ELR (cell line): ENCODE results near the gene C15orf39.

Experiments
- DNase-seq: peaks from one replicate; pipeline ENCODE4 v3.0.0-alpha.2; 2015; ENCODE audit warnings: low read depth

C15orf39 gene

DNA sequence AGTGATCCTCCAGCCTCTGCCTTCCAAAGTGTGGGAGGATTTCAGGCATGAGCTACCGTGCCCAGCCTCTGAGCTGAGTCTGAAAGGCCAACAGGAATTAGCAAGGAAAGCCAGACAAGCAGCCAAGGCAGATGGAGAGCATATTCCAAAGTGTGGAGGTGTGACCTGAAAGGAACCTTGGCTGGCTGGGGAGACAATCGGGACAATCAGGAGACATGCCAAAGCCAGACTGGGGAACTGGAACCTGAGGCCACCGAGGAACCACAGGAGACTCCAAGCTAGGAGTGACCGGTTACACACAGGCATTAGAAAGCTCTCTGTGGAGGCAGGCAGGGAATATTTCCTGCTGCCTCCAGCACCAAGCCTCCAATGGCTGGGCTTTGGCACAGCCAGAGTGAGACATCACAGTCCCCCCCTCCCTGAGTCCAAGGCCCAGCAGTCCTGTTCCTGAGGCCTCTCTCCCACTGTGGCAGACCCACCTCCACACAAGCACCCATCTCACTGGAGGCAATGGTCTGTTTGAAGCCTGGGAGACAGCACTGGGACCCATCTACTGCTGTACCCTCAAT, 4.5 kb upstream of the C15orf39 start:
- no peak for DNase-seq

DNA sequence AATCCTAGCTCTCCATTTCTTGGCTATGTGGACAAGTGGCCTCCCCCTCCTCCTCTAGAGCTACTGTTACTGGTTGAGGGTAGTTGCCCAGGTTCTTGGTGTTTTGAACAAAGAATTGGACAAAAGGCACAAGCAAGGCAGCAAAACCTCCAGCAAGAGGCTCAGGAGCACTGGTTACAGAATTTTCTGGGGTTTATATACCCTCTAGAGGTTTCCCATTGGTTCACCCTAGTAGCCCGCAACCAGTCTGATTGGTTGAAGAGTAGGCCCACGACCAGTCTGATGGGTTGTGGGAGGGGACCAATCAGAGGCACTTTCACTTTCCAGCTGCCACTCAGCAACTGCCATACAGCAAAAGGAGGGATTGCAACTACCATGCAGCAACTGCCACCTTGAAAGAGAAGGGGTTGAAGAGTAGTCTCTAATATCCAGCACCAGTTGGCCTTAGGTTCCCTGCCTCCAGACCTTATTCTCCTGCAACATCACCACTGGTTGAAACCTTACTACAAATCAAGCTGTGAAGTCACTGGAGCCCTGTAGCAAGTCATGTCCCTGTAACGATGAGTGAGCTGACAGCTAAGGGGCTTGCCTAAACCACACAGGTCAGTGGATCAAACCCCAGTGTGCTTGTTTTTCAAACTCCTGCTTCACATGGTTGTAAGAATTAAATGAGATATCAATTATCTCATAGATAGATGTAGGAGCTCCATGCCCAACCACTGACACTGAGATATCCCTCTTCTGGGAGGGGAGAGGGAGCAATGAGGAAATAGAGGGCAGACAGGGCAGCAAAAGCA, 2.9 kb upstream of the C15orf39 start:
- peak; percentile 49 for DNase-seq

DNA sequence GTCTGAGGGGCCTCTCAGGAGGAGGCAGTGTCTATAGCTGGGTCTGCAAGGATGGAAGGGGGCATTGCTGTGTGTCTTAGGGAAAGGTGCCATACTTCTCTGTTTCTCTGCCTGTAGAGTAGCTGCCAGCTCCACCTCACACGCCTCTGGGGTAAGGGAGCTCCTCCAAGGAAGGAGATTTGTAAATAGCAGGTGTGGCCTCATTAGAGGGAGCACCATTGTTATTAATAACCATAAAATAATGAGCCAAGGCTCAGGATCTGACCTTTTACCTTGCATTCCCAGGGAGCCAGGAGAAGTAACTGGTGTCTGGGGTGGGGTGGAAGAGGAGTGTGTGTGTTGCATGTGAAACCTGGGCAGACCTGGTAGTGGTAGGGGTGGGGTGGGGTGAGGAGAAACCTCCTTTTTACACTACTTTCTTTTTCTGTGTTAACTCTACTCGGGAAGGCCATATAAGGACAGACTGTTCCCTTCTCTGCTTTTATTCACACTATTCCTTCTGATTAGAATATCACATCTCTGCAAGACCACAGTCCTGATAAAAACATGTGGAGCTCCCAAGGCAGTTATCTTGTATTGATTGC, 2.2 kb upstream of the C15orf39 start:
- no peak for DNase-seq

DNA sequence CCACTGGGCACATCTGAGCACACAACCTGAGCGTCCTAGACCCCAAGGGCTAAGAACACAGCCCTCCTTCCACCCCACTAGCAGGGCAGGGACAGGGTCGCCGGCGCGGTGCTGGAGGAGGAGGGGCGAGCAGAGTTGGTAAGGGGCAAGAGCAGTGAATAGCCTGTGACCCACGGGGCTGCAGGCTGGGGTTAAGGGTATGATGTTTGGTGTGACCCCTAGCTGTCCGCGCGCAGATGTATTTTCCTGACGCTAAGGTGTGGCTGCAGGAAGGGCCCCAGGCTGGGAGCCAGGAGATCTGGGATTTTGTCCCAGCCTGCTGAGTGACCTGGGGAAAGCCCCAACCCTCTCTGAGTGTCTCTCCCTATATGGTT, 1.3 kb upstream of the C15orf39 start:
- DNase-seq, result no peak

DNA sequence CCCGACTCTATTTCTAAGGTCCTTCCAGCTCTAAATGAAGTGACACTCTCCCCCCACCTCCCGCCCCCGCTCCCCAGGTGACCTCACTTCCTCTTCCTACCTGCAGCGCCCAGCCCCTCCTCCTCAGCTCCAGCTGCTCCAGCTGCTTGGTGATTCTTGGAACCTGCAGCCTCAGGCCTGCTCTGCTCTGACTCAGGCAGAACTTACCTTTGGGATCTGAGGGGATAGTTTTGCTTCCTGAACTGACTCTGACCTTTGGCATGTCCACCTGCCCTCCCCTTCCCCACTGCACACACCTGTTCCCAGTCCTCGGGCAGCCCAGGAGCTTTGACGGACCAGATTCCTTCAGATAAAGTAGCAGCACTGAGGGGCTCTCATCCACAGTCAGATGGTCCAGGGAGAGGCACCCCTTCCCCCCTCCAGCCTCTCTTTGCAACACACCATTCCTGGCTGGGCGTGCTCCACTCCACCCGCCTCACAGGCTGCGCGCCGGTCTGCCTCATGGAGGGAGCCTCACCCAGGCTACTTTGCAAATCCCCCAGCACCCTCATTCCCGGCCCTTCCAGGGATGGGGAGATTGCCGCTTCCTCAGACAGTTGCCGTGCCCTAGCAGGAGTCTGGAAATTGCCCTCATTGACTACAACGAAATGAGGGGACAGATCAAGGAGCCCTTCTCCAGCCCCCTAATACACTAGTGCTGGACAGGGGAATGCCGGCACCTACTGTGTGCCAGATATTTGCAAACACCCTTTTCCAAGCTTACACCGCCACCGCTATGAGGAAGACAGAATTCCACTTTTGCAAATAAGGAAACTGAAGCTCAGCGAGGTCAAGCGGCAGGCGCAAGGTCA, 692 bp upstream of the C15orf39 start:
- DNase-seq, result peak; percentile 31

DNA sequence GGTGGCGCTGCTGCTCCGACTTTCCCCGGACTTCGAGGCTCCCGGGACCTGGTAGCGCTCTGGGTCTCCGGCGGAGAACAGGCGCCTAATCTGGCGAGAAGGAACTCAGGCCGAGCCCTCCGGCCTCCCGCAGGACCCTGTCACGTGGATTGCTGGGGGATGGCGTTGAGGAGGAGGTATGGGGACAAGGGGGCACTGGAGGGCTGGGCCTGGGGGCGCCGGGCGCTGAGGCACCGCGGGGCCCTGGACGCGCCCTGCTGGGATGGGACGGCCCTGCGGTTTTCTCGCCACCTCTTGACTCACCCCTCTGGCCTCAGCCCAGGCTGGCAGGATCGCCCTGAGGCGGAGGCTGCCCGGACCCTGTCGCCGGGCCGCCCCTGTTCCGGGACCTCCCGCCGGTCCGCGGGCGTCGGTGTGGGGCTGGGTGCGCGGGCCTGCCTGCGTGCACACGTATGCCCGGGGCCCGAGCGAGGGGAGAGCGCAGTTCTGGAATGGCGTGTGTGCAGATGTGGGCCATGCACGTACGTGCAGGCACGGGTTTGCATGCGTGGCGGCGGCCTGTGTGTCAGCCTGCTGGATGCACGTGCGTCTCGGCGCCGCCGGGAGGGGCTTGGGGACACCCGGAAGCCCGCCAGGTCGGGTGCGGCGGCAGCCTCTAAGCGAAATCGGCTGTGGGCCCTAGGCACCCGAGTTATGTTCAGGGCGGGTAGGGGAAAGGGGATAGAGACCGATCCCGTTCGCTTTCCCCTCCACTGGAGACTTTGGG, 752 bp downstream of the C15orf39 start:
- peak; percentile 81 for DNase-seq

DNA sequence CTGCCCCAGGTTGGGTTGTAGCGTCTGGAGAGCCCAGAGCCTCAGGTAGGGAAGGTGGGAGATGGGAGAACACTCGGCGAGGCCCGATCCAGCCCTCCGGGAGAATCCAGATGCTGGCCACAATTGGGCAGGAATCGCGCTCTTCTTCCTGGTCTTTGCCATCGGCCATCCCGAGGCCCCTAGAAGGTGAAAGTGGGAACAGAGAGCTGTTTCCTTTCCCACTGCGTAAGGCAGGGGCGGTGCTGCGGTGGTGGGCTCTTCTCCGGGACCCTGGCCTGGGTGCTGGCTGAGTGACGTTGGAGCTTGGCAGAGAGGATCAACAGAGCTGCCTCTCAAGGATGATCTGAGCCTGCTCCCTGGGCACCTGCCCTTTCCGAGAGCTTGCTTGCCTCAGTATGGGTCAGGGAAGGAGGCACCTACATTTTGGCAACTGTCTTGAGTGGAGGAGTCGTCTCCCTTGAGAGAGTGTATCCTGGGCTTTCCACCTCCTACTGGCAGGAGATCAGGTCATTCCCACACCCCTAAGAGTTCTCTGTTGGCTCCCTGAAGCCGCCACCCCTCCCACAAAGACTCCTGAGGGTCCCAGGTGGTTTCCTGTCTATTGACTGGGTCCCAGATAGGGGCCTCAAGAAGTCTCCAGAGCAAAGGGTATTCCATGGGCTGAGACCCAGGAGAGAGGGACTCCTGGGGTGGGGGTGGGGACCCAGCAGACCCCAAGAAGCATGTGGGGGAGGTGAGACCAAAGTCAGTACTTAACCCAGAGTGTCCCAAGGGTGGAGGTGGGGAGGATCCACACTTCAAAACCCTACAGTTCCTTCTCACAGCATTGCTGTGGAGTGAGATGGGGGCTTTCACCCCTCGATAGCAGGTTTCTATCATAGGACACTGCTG, 1.6 kb downstream of the C15orf39 start:
- peak; percentile 35 for DNase-seq

DNA sequence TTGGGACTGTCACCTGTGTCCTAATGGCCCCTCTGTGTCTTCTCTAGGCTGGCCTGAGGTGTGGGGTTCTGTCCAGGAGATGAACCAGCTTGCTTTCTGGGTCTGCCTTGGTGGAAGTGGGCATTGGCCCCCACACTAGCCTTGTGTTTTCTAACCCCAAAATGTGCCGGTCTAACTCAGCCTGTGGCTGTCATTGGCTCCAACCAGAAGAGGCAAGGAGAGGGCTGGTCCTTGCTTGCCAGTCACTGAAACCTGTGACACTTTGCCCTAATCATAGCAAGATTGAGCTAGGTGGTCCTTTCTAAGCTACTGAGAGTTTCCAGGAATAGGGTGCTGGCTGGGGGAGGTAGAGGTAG, 2.2 kb downstream of the C15orf39 start:
- DNase-seq, result no peak

DNA sequence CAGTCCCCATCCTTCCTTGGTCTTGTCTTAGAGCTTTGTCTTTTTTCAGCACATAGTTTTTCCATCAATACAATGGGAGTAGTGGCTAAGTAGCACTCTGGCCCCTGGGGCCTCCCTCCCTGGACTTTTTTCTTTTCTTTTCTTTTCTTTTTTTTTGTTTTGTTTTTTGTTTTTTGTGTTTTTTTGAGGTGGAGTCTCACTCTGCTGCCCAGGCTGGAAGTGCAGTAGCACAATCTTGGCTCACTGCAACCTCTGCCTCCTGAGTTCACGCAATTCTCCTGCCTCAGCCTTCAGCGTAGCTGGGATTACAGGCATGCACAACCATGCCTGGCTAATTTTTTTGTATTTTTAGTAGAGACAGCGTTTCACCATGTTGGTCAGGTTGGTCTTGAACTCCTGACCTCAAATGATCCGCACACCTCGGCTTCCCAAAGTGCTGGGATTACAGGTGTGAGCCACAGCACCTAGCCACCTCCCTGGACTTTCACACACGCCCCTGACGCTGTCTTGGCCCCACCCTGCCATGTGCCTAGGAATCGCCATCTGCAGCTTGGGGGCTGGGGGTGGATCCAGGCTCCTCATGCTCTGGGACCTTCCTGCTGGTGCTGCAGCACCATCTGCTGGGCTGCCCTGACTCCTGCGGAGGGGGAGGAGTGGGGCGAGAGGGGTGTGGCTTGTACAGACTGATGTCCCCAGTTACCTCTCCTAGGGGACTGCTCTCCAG, 2.8 kb downstream of the C15orf39 start:
- peak; percentile 92 for DNase-seq

DNA sequence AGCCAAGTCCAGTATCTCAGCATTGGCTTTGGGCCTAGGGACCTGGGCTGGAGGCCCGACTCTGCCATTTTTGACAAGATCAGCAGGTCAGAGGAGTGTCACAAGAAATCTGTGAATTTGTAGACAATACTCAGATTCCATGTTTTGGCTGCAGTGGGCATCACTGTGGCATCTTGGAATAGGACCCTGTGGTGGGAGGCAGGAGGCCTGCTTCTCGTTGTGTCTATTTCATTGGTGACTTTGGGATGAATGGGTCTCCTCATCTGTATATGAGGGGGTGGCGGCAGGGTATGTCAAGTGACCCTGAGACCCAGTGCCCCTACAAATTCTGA, 3.3 kb downstream of the C15orf39 start:
- no peak for DNase-seq

DNA sequence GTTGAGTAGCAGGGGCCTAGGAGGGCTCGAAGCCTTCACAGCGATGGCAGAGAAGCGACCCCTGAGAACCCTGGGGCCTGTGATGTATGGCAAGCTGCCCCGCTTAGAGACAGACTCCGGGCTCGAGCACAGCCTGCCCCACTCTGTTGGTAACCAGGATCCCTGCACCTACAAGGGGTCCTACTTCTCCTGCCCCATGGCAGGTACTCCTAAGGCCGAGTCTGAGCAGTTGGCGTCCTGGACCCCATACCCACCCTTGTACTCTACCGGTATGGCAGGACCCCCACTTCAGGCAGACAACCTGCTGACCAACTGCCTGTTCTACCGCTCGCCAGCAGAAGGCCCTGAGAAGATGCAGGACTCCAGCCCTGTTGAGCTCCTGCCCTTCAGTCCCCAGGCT, 4.3 kb downstream of the C15orf39 start:
- DNase-seq, result no peak

DNA sequence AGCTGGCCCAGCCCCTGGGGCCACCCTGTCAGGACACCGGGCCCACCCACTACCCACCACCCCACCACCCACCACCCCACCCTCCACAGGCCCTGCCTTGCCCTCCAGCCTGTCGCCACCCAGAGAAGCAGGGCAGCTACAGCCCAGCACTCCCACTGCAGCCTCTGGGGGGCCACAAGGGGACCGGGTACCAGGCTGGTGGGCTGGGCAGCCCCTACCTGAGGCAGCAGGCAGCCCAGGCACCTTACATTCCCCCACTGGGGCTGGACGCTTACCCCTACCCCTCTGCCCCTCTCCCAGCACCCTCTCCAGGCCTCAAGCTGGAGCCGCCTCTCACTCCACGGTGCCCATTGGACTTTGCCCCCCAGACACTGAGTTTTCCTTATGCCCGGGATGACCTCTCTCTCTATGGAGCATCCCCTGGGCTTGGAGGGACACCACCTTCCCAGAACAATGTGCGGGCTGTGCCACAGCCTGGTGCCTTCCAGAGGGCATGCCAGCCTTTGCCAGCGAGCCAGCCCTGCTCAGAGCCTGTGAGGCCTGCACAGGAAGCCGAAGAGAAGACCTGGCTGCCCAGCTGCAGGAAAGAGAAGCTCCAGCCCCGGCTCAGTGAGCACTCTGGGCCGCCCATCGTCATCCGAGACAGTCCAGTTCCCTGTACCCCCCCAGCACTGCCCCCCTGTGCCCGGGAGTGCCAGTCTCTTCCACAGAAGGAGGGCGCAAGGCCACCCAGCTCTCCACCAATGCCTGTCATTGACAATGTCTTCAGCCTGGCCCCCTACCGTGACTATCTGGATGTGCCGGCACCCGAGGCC, 5.3 kb downstream of the C15orf39 start:
- no peak for DNase-seq

DNA sequence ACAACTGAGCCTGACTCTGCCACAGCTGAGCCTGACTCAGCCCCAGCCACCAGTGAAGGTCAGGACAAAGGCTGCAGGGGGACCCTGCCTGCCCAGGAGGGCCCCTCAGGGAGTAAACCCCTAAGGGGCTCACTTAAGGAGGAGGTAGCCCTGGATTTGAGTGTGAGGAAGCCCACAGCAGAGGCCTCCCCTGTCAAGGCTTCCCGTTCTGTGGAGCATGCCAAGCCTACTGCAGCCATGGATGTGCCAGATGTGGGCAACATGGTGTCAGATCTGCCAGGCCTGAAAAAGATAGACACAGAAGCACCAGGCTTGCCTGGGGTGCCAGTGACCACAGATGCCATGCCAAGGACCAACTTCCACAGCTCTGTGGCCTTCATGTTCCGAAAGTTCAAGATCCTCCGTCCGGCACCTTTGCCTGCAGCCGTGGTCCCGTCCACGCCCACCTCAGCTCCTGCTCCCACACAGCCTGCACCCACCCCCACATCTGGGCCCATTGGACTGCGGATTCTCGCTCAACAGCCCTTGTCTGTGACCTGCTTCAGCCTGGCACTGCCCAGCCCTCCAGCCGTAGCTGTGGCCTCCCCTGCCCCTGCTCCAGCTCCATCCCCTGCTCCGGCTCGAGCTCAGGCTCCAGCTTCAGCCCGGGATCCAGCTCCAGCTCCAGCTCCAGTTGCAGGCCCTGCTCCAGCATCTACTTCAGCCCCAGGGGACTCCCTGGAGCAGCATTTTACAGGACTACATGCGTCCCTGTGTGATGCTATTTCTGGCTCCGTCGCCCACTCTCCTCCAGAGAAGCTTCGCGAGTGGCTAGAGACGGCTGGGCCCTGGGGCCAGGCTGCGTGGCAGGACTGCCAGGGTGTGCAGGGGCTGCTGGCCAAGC, 6.2 kb downstream of the C15orf39 start:
- DNase-seq, result no peak

DNA sequence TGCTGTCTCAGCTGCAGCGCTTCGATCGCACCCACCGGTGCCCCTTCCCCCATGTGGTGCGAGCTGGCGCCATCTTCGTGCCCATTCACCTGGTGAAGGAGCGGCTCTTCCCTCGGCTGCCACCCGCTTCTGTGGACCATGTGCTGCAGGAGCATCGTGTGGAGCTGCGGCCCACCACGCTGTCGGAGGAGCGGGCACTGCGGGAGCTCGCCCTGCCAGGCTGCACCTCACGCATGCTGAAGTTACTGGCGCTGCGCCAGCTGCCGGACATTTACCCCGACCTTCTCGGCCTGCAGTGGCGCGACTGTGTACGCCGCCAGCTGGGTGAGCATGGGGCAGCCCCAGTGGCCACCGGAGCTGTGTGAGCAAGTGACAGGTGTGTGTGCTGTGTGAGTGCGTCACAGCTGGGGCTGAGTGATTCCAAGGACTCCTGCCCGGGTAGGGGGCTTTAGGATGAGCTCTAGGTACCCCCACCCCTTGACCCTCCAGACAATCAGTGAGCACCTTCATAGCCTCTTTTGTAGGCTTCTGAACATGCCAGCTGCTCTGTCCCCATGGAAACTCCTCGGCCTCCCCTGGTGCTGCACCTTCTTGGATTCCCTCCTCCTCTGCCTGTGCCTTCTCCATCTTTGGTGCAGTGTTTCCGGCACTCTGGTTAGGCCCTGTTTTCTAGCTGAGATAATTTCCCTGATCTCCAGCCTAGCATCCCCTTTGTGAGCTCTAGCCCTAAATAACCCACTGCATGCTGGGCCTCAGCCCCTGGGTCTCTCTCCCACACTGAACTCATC, 7.0 kb downstream of the C15orf39 start:
- DNase-seq, result no peak

DNA sequence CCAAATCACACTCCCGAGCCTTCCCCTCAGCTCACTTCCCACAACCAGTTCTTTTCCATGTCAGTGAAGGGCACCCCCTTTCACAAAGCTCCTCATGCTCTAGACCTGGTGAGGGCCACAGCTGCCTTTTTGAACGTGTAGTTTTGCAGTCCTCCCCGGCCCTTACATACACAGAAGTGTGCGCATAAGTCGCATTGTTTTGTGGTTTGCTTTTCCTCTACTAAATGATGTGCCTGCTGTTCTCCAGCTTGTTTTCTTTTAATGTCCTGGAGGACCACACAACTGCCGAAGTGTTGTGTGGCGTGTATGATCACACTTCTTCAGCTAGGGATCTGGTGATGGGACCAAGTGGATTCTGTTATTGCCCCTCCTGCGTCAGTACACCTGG, 7.6 kb downstream of the C15orf39 start:
- DNase-seq, result no peak

DNA sequence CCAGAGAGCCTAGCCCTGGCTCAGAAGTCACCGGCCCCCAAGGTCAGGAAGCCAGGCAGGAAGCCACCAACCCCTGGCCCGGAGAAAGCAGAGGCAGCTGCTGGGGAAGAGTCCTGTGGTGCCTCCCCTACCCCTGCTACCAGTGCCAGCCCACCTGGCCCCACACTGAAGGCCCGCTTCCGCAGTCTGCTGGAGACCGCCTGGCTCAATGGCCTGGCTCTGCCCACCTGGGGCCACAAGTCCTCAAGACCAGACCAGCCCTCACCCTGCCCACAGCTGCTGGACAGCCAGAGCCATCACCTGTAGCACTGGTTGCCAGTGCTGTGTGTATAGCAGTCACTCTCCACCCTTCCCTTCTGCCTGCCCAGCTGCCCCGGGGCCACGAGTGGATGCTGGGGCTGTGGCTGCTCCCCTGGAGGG, 9.1 kb downstream of the C15orf39 start:
- no peak for DNase-seq

DNA sequence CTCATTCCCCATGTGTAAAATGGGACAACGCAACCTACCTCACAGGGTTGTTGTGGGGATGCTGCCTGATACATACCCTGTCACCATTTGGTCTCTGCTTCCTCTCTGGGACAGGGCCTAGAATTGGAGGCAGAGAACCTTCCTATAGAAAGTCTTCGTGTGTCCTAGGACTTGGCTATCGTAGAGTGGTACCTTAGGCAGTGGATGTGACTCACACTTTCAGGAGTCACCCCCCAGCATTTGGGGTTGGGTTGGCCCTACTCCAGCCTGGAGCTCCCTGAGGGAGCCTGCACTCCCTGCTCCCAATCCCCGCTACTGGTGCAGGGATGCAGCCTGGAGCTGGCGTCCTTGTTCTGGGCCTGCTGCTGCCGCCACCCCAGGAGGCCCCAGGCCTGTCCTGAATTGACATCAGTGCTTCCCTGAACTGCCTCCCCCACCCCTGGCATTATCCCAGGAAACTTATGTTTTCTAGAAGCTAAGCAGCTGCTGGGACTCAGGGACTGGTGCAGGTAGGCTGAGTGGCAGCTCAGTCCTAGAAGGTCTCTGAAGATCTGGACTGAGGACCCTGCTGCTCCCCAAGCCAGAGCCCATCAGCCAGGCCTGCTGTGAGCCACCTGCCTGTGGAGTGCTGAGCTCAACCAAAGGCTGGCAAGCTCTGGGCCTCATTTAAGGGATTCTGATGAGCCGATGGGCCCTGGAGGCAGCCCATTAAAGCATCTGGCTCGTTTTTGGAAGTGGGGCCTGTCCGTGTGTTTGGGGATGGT, 9.9 kb downstream of the C15orf39 start:
- DNase-seq, result peak; percentile 35
